ENCODE results near the gene DCST2. TPM values are rescaled to one million over a fixed set of nuclear protein-coding genes. Genes with fewer than 3 reads are reported as not detected.

Gene DCST2
- total RNA-seq, 1 experiment from 2014 or later = 0.21 TPM

DNA sequence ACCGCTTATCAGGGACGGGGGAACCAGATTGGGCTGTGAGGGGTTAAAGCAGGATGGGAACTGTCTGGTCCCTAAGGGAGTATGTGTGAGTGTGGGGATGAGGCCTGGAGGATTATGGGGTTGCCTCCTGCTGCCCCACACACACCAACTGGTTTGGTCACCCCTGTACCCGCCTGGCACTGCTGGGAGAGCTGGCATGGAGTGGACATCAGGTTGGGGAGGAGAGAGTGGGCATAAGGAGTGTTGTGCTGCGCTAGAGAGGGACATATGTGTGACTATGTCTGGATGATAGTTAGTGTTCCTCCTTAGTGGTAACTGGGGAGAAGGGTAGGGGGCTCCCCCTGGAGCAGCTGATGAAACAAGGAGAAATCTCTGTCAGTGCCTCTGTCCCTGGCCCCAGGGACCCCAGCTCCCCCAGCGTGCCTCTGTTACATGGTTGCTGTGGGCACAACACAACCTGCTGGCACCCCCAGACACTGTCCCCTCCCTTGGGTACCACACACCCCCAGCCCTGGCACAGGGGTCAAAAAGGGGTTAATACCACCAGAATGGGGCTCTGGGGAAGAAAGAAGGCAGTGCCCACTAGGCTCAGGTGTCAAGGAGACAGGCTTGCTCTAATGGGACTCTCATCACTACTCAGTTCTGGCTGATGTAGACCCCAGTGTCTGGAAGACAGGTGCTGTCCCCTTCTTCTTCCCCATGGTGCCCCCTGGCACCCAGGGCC, 29.1 kb downstream of the DCST2 start:
- intact Hi-C loops (cut with micrococcal nuclease; ENCODE audit: unreplicated experiment) = loop anchor here (5.0 kb wide), 2 partner anchors 78 to 447 kb away; partner anchors contain the start of gene UBE2Q1
- H3K27ac ChIP-seq (ENCODE audit: low read depth, low read length, poor library complexity, severe bottlenecking) = peak overlapping the region; percentile 89
- POLR2A ChIA-PET (ENCODE audit: low non-redundant PET) = interaction anchor here (1.3 kb wide), 1 partner anchor 13 kb away, joined by 4 read pairs; no protein-coding TSS in a partner anchor
- no peaks in the 10 kb centered on the region for H3K36me3 ChIP-seq (ENCODE audit: insufficient read depth, low read length, poor library complexity, severe bottlenecking)
- peaks cover 20% of the 10 kb centered on the region for H3K4me1 ChIP-seq (ENCODE audit: insufficient read depth, low read length, poor library complexity, severe bottlenecking)
- H3K9me3 ChIP-seq (ENCODE audit: low read depth, low read length, poor library complexity, severe bottlenecking) = no peaks in the 10 kb centered on the region
- H3K4me3 ChIP-seq (ENCODE audit: low read depth, low read length, poor library complexity, severe bottlenecking) = peak overlapping the region; percentile 70
- no peaks in the 10 kb centered on the region for H3K27me3 ChIP-seq (replicated peaks; ENCODE audit: insufficient read depth, low read depth, low read length, poor library complexity)
- no peak for TF ChIP-seq CTCF (conservative IDR thresholded peaks at IDR 0.05; ENCODE audit: low read depth, low read length)
- TF ChIP-seq EZH2 (IDR thresholded peaks at IDR 0.05; ENCODE audit: borderline replicate concordance, low read depth, low read length, poor library complexity, severe bottlenecking) = no peak
- CTCF ChIA-PET = interaction anchor here (0.6 to 1.0 kb wide), 3 partner anchors 13 to 21 kb away, joined by 3 to 9 read pairs (median 3); no protein-coding TSS in a partner anchor
- no TSS peak for BruUV-seq (replicated peaks)
- DNase-seq (ENCODE audit: low spot score) = peak; percentile 39

- no TSS peak for BruUV-seq (replicated peaks)
- Histone ChIP-seq H3K4me1 (ENCODE audit: insufficient read depth, low read length, poor library complexity, severe bottlenecking) (peaks cover 20% of the 10 kb centered on the region), H3K27ac (ENCODE audit: low read depth, low read length, poor library complexity, severe bottlenecking) (peak overlapping the region; percentile 89), H3K36me3 (ENCODE audit: insufficient read depth, low read length, poor library complexity, severe bottlenecking) (no peaks in the 10 kb centered on the region), H3K4me3 (ENCODE audit: low read depth, low read length, poor library complexity, severe bottlenecking) (peak overlapping the region; percentile 70), H3K9me3 (ENCODE audit: low read depth, low read length, poor library complexity, severe bottlenecking) (no peaks in the 10 kb centered on the region), H3K27me3 (replicated peaks; ENCODE audit: insufficient read depth, low read depth, low read length, poor library complexity) (no peaks in the 10 kb centered on the region)
- intact Hi-C loops (cut with micrococcal nuclease; ENCODE audit: unreplicated experiment) = loop anchor here (5.0 kb wide), 2 partner anchors 78 to 447 kb away; partner anchors contain the start of gene UBE2Q1
- CTCF ChIA-PET = interaction anchor here (0.6 to 1.0 kb wide), 2 partner anchors 14 to 21 kb away, joined by 3 read pairs; no protein-coding TSS in a partner anchor
- DNase-seq (ENCODE audit: low spot score) = peak; percentile 45
- POLR2A ChIA-PET (ENCODE audit: low non-redundant PET) = interaction anchor here (0.7 to 1.3 kb wide), 2 partner anchors 13 to 273 kb away, joined by 4 to 9 read pairs; partner anchors contain the start of gene HCN3
- no peak for TF ChIP-seq CTCF (conservative IDR thresholded peaks at IDR 0.05; ENCODE audit: low read depth, low read length)
- TF ChIP-seq EZH2 (IDR thresholded peaks at IDR 0.05; ENCODE audit: borderline replicate concordance, low read depth, low read length, poor library complexity, severe bottlenecking) = no peak
These were observed 29.7 kb downstream of the DCST2 start for GRCh38 chr1:155003766-155004351.

DNA sequence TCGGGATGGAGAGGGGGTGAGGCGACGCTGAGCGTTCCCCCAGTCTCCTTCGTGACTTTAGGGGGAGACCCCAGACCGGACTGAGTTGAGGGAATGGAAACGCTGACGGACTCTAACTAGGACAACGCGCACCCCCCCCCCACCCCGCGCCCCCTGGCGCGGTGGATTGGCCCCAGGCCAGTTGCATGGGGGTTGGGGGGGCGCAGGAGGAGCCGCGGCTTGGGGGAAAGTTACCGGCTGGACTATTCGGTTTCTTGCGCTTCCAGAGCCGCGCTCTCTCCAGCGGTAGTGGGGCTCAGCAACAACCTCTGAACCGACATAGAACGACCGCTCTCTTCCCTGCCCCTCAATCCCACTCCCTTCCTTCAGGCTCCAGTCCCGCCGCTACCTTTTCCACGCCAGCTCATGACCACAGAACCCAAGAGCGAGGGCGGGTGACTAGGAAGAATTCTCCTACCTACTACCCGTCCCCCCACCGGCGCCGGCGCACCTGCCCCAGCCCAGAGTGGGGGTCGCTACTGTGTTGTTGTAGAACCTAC, 30.3 kb downstream of the DCST2 start:
- no TSS peak for BruUV-seq (replicated peaks)
- peak; percentile 41 for DNase-seq (ENCODE audit: low spot score)

More for the DNA sequence above, 30.3 kb downstream of the DCST2 start:
- H3K27ac ChIP-seq (ENCODE audit: low read depth, low read length, poor library complexity, severe bottlenecking) = peak overlapping the region; percentile 89
- no peak for TF ChIP-seq CTCF (conservative IDR thresholded peaks at IDR 0.05; ENCODE audit: low read depth, low read length)
- no peaks in the 10 kb centered on the region for H3K9me3 ChIP-seq (ENCODE audit: low read depth, low read length, poor library complexity, severe bottlenecking)
- no peaks in the 10 kb centered on the region for H3K36me3 ChIP-seq (ENCODE audit: insufficient read depth, low read length, poor library complexity, severe bottlenecking)
- H3K4me3 ChIP-seq (ENCODE audit: low read depth, low read length, poor library complexity, severe bottlenecking) = peak overlapping the region; percentile 70
- peaks cover 20% of the 10 kb centered on the region for H3K4me1 ChIP-seq (ENCODE audit: insufficient read depth, low read length, poor library complexity, severe bottlenecking)
- ChIA-PET POLR2A (ENCODE audit: low non-redundant PET) (interaction anchor here (0.7 kb wide), 1 partner anchor 274 kb away, joined by 9 read pairs; the partner anchor contains the start of gene HCN3), CTCF (interaction anchor here (0.7 to 1.0 kb wide), 2 partner anchors 13 to 14 kb away, joined by 3 to 4 read pairs; no protein-coding TSS in a partner anchor)
- intact Hi-C loops (cut with micrococcal nuclease; ENCODE audit: unreplicated experiment) = loop anchor here (5.0 kb wide), 2 partner anchors 79 to 446 kb away; partner anchors contain the start of gene UBE2Q1
- no peaks in the 10 kb centered on the region for H3K27me3 ChIP-seq (replicated peaks; ENCODE audit: insufficient read depth, low read depth, low read length, poor library complexity)
